Ovary (tissue), 3 donors: Measurements from ENCODE around the gene DPY30.

Source experiments
- EP300 ChIP-seq: sonication (generic); formaldehyde crosslinking; IDR thresholded peaks from one replicate; pipeline ENCODE4 v1.6.1; 2017; ENCODE audit warnings: antibody characterized with exemption
- TF ChIP-seq, protein P1 (sequence below), 3 donors: fragments of 450-650 bp in 2 of 3; fragments of 200-600 bp in 1 of 3; IDR thresholded peaks; one replicate each; pipeline versions ENCODE4 v1.5.1 to v1.8.0; 2016 to 2022; ENCODE audit warnings: antibody characterized with exemption in 3 of 3, mild to moderate bottlenecking in 1 of 3
- donor health status: DM: no; HTN: no; CAD: no.

DNA sequence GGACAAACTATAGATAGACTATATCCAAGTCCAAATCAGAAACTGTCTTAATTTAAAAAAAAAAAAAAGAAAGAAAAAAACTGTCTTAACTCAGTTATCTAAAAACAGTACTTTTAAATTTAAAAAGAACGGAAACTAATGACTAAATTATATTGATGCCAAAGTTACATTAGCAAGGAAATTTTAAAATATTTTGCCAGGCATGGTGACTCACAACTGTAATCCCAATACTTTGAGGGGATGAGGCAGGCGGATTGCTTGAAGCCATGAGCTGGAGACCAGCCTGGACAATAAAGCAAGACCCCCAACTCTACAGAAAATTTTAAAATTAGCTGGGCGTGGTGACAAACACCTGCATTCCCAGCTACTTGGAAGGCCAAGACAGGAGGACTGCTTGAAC, 59.6 kb downstream of the DPY30 start:
- TF ChIP-seq, protein P1, sequence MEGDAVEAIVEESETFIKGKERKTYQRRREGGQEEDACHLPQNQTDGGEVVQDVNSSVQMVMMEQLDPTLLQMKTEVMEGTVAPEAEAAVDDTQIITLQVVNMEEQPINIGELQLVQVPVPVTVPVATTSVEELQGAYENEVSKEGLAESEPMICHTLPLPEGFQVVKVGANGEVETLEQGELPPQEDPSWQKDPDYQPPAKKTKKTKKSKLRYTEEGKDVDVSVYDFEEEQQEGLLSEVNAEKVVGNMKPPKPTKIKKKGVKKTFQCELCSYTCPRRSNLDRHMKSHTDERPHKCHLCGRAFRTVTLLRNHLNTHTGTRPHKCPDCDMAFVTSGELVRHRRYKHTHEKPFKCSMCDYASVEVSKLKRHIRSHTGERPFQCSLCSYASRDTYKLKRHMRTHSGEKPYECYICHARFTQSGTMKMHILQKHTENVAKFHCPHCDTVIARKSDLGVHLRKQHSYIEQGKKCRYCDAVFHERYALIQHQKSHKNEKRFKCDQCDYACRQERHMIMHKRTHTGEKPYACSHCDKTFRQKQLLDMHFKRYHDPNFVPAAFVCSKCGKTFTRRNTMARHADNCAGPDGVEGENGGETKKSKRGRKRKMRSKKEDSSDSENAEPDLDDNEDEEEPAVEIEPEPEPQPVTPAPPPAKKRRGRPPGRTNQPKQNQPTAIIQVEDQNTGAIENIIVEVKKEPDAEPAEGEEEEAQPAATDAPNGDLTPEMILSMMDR (IDR thresholded peaks at IDR 0.05) = no peak
- TF ChIP-seq EP300 = no peak
